ENCODE results near the gene HAVCR1. TPM values are rescaled to one million over a fixed set of nuclear protein-coding genes. Genes with fewer than 3 reads are reported as not detected.

Gene HAVCR1
- total RNA-seq, 1 donor from 2014 or later: 0.15 TPM

DNA sequence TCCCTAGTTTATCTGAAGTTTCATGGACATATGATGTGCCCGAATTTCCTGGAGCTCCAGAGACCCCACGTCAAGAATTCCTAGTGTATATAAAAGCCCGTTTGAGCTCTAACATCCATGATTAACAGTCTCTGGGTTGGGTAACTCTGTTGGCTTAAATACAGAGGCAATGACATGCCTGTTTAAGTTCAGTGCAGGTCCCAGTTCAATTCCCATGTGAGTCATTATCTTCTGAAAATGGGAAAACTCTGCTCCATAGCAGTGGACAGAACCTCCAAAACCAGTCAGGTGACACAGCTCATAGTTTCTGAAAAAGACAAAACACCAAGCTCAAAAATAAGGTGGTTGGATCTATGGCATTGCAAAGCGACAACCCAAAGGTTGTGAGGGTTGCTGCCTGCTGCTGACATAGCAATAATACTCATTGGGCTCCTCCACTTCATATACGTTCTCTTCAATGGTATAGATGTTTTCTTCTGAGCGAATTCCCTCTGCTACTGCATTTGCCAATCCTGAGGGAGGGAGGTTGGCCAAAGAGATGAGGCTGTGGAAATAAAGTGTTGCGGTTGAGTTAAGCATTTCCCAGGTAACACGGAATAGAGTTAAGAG is 27.9 kb upstream of the HAVCR1 start:
- Mint-ChIP-seq H3K27ac (ENCODE audit: unreplicated experiment) (no peak overlapping the region), H3K4me1 (ENCODE audit: low read depth) (no peaks in the 10 kb centered on the region), H3K27me3 (ENCODE audit: low read depth) (peaks cover 2% of the 10 kb centered on the region), H3K4me3 (ENCODE audit: unreplicated experiment) (no peak overlapping the region), H3K36me3 (ENCODE audit: low read depth) (no peaks in the 10 kb centered on the region), H3K9me3 (ENCODE audit: low read depth) (no peaks in the 10 kb centered on the region)
- TF ChIP-seq, protein P1, sequence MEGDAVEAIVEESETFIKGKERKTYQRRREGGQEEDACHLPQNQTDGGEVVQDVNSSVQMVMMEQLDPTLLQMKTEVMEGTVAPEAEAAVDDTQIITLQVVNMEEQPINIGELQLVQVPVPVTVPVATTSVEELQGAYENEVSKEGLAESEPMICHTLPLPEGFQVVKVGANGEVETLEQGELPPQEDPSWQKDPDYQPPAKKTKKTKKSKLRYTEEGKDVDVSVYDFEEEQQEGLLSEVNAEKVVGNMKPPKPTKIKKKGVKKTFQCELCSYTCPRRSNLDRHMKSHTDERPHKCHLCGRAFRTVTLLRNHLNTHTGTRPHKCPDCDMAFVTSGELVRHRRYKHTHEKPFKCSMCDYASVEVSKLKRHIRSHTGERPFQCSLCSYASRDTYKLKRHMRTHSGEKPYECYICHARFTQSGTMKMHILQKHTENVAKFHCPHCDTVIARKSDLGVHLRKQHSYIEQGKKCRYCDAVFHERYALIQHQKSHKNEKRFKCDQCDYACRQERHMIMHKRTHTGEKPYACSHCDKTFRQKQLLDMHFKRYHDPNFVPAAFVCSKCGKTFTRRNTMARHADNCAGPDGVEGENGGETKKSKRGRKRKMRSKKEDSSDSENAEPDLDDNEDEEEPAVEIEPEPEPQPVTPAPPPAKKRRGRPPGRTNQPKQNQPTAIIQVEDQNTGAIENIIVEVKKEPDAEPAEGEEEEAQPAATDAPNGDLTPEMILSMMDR (IDR thresholded peaks at IDR 0.05): no peak
- DNase-seq (ENCODE audit: low spot score): no peak

DNA sequence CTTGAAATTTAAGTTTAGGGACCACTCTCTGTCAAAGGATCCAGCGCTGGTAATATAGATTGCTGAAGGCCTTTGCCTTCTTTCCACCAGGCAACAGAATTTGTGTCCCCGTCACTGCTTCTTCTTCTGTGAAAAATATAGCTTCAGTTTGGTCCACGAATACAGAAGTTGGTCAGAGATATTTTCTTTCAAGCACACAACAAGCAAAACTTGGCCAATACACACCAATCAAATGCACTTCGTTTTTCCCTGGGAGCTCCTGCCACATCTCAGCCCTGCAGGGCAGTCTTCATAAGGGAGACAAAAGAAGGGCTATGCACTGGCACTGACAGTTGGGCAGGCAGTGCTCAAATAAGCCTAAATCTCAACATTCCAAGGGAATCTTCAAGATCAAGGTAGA is 27.0 kb upstream of the HAVCR1 start:
- TF ChIP-seq, protein P1 (IDR thresholded peaks at IDR 0.05): no peak
- DNase-seq (ENCODE audit: low spot score): no peak
- no peak overlapping the region for H3K27ac Mint-ChIP-seq (ENCODE audit: unreplicated experiment)
- H3K4me3 Mint-ChIP-seq (ENCODE audit: unreplicated experiment): no peak overlapping the region
- peaks cover 2% of the 10 kb centered on the region for H3K27me3 Mint-ChIP-seq (ENCODE audit: low read depth)
- H3K4me1 Mint-ChIP-seq (ENCODE audit: low read depth): no peaks in the 10 kb centered on the region
- no peaks in the 10 kb centered on the region for H3K9me3 Mint-ChIP-seq (ENCODE audit: low read depth)
- no peaks in the 10 kb centered on the region for H3K36me3 Mint-ChIP-seq (ENCODE audit: low read depth)

DNA sequence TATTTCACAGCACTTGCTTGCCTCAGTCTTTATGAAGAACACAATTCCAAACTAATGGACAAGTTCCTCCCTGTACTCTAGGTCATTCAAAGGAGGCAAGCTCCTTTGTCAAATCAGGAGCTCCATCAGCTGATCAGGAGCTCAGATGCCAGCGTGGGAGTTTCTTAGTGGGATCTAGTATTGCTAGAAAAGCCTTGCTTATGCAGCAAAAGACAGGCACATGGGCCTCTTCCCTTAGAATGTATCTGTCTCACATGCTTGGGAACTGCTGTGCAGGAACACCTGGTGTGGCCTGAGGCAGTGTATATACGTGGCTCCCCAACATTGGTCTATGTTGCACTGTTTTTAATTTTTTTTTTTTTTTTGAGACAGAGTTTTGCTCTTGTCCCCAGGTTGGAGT is 21.4 kb upstream of the HAVCR1 start:
- DNase-seq (ENCODE audit: low spot score): no peak
- Mint-ChIP-seq H3K36me3 (ENCODE audit: low read depth) (no peaks in the 10 kb centered on the region), H3K27me3 (ENCODE audit: low read depth) (peaks cover 3% of the 10 kb centered on the region), H3K4me3 (ENCODE audit: unreplicated experiment) (no peak overlapping the region), H3K27ac (ENCODE audit: unreplicated experiment) (no peak overlapping the region), H3K4me1 (ENCODE audit: low read depth) (peaks cover 11% of the 10 kb centered on the region), H3K9me3 (ENCODE audit: low read depth) (no peaks in the 10 kb centered on the region)
- TF ChIP-seq, protein P1 (IDR thresholded peaks at IDR 0.05): no peak

DNA sequence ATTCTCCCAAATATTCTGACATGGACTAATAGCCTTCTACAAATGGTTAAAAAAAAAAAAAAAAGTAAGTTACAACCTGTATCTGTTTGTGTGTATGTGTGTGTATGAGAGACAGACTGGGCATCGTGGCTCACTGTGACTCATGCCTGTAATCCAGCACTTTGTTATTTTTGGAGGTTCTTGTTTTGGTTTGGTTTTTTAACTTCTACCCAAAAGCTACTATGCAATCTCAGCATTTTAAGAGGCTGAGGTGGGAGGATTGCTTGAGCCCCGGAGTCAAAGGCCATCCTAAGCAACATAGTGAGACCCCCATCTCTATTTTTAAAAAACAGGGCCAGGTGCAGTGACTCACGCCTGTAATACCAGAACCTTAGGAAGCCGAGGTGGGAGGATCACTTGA is 17.6 kb upstream of the HAVCR1 start:
- TF ChIP-seq, protein P1 (IDR thresholded peaks at IDR 0.05): no peak
- Mint-ChIP-seq H3K27ac (ENCODE audit: unreplicated experiment) (no peak overlapping the region), H3K4me3 (ENCODE audit: unreplicated experiment) (no peak overlapping the region), H3K36me3 (ENCODE audit: low read depth) (no peaks in the 10 kb centered on the region), H3K27me3 (ENCODE audit: low read depth) (peaks cover 3% of the 10 kb centered on the region), H3K9me3 (ENCODE audit: low read depth) (no peaks in the 10 kb centered on the region), H3K4me1 (ENCODE audit: low read depth) (peaks cover 11% of the 10 kb centered on the region)
- no peak for DNase-seq (ENCODE audit: low spot score)

DNA sequence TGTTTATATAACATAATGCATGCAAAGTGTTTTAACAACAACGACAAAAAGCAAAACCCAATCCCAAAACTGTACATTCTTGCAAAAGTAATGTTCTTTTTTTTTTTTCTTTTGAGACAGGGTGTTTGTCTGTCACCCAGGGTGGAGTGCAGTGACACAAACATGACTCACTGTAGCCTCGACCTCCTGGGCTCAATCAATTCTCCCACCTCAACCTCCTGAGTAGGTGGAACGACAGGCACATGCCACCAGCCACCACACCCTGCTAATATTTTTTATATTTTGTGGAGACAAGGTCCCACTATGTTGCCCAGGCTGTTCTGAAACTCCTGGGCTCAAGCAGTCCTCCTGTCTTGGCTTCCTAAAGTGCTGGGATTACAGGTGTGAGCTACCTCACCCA is 13.6 kb upstream of the HAVCR1 start:
- TF ChIP-seq, protein P1 (IDR thresholded peaks at IDR 0.05): no peak
- Mint-ChIP-seq H3K27ac (ENCODE audit: unreplicated experiment) (no peak overlapping the region), H3K4me1 (ENCODE audit: low read depth) (peaks cover 11% of the 10 kb centered on the region), H3K9me3 (ENCODE audit: low read depth) (no peaks in the 10 kb centered on the region), H3K27me3 (ENCODE audit: low read depth) (peaks cover 4% of the 10 kb centered on the region), H3K4me3 (ENCODE audit: unreplicated experiment) (no peak overlapping the region), H3K36me3 (ENCODE audit: low read depth) (no peaks in the 10 kb centered on the region)
- no peak for DNase-seq (ENCODE audit: low spot score)
